Bronchial epithelial cell (primary cell): Measurements from ENCODE around the gene CNTN5. TPM values are rescaled to one million over a fixed set of nuclear protein-coding genes. Genes with fewer than 3 reads are reported as not detected.

Experiments
- DNase-seq: peaks from one replicate; pipeline ENCODE4 v3.0.0-alpha.2; 2010; ENCODE audit warnings: low read depth
- FAIRE-seq: peaks from 2 replicates; lab custom pipeline; 2011; peaks lifted over from hg19 to GRCh38; lab: Jason Lieb, UNC
- H3K27me3 ChIP-seq: 2 replicates; pipeline ENCODE4 v1.5.1; 2011; ENCODE audit warnings: low read length; ENCODE audit not compliant: control insufficient read depth, insufficient read depth
- H3K36me3 ChIP-seq: 2 replicates; pipeline ENCODE4 v1.5.1; 2011; ENCODE audit warnings: low read length; ENCODE audit not compliant: control insufficient read depth, insufficient read depth
- H3K4me3 ChIP-seq: 2 replicates; pipeline ENCODE4 v1.5.1; 2011; ENCODE audit warnings: mild to moderate bottlenecking, low read depth, low read length, control low read depth
- total RNA-seq: library from RNA; depleted of rRNA; stranded (reverse); fragments of >200 nt; gene quantifications from 2 replicates; pipeline ENCODE4 v1.2.1, GENCODE V29; 2014
- TF ChIP-seq, protein P1 (sequence below): IDR thresholded peaks from 2 replicates; pipeline ENCODE4 v1.5.1; 2011; ENCODE audit warnings: mild to moderate bottlenecking, moderate library complexity, low read length, control low read depth, inconsistent platforms; ENCODE audit not compliant: insufficient read depth, severe bottlenecking

The CNTN5 gene
- total RNA-seq, 1 donor from 2014 or later, result not detected

DNA sequence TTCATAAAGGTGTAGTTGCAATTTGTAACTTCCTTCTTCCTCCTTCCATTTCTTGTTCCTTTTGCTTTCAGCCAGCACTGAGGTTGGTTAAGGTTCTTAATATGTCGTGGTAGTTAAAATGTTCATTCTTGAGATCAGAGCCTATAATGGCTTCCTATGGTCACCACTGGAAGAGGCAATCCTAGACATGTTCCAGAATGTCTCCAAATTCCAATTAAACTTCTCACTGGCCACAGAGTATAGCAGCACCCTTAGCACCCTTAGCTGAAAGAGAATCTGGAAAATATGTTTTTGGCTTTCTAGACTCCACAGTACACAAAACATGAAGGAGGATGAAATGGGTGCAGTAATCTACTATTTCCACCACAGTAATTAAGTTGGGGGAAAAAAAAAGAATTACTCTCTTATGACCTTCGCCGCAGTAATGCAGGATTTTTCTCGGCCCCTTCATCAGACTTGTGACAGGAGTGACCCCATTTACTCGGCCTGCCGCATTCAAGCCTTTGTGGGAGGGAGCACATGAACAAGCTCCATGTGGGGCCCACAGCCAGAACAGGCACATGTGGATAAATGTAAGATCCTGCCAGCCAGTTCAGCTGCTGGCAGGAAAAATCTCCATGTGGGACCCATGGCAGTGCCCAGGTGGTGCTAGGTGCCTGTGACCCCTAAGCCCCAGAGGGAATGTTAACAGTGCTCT lies 1317.5 kb downstream of the CNTN5 start:
- Histone ChIP-seq H3K4me3 (no peak overlapping the region), H3K36me3 (no peaks in the 10 kb centered on the region), H3K27me3 (no peaks in the 10 kb centered on the region)
- peak; percentile 77 for DNase-seq
- no peak for FAIRE-seq
- TF ChIP-seq, protein P1, sequence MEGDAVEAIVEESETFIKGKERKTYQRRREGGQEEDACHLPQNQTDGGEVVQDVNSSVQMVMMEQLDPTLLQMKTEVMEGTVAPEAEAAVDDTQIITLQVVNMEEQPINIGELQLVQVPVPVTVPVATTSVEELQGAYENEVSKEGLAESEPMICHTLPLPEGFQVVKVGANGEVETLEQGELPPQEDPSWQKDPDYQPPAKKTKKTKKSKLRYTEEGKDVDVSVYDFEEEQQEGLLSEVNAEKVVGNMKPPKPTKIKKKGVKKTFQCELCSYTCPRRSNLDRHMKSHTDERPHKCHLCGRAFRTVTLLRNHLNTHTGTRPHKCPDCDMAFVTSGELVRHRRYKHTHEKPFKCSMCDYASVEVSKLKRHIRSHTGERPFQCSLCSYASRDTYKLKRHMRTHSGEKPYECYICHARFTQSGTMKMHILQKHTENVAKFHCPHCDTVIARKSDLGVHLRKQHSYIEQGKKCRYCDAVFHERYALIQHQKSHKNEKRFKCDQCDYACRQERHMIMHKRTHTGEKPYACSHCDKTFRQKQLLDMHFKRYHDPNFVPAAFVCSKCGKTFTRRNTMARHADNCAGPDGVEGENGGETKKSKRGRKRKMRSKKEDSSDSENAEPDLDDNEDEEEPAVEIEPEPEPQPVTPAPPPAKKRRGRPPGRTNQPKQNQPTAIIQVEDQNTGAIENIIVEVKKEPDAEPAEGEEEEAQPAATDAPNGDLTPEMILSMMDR, result no peak

DNA sequence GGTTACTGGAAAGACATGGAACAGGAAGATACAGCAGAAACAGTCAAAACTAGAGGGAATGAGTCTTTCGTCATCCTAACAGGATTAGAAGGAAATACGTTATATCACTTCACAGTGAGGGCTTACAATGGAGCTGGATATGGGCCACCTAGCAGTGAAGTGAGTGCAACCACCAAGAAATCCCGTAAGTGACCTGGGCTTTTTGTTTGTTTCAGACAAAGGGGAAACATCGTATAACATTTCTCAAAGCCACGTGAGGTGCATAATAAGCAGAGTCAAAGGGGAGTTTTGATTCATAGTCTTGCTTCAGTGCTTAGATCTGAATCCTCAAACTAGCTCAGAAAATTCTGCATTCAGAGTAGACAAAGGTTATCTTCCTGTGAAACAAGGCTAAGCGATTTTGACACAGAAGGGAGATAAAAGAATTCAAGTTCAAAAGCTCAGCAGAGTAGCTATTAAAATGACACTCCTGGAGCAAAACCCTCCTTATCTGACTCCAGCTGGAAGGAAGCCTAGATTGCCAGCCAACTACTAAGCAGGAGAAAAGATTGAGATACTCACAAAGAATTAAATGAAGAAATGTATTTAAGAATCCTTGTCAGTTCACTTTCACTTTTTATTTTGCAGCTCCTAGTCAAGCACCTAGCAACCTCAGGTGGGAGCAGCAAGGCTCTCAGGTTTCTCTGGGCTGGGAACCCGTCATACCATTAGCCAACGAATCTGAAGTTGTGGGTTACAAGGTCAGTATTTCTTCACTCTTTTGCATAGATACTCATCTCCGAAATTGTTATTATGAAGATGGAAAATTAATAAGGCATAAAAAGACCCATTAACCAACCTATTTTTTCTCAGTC lies 1319.9 kb downstream of the CNTN5 start:
- TF ChIP-seq, protein P1, result no peak
- DNase-seq, result peak; percentile 56
- FAIRE-seq, result no peak
- H3K4me3 ChIP-seq, result no peak overlapping the region
- H3K36me3 ChIP-seq, result no peaks in the 10 kb centered on the region
- no peaks in the 10 kb centered on the region for H3K27me3 ChIP-seq

DNA sequence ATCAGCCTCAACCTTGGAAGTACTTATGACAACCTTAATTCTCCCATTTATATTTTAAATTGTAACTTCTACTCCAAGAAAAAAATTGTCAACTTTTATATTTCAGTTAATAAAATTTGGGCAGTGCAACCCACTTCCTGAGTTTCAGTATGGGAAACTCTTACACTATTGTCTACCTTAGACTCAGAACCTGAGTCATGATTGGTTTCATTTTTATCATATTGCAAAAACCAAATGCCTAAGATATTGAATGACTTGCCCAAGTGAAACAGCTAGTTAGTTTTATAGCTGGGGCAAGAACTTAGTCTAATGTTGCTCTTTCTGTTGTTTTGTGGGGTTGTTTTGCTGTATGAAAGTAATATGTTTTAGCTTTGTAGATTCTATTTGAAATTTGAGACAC lies 1332.3 kb downstream of the CNTN5 start:
- no peak for FAIRE-seq
- no peaks in the 10 kb centered on the region for H3K36me3 ChIP-seq
- H3K4me3 ChIP-seq, result no peak overlapping the region
- TF ChIP-seq, protein P1, result no peak
- peak; percentile 76 for DNase-seq
- H3K27me3 ChIP-seq, result no peaks in the 10 kb centered on the region

DNA sequence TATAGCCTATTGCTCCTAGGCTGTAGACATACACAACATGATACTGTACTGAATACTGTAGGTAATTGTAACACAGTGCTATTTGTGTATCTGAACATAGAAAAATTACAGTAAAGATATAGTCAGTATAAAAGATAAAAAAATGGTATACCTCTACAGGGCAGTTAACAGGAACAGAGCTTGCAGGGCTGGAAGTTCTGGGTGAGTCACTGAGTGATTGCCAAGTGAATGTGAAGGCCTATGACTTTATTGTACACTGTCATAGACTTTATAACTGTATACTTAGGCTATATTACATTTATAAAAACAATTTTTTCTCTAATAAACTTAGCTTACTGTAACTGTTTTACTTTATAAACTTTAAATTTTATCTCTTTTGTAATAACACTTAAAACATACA lies 1334.0 kb downstream of the CNTN5 start:
- Histone ChIP-seq H3K27me3 (no peaks in the 10 kb centered on the region), H3K4me3 (no peak overlapping the region), H3K36me3 (no peaks in the 10 kb centered on the region)
- TF ChIP-seq, protein P1, result no peak
- DNase-seq (peak; percentile 76), FAIRE-seq (no peak)

DNA sequence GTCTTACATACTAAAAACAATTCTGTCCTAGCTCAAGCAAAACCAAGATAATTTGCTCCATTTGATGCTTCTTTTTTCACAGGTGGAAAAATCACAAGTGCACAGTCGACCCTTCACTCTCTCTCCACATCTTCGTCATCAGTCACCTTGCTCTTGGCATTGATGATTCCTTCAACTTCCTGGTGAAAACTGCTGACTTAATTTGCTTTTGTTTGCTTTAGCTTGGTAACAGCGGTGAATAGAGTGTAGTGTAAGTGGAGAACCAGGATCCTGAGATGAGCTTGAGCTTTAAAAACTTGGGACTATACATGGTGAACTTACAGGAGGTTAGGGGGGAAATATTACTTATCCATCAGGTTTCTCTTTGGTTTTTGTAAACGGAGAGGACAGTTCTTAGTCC lies 1335.3 kb downstream of the CNTN5 start:
- Histone ChIP-seq H3K27me3 (no peaks in the 10 kb centered on the region), H3K36me3 (no peaks in the 10 kb centered on the region), H3K4me3 (no peak overlapping the region)
- FAIRE-seq, result no peak
- peak; percentile 57 for DNase-seq
- TF ChIP-seq, protein P1, result no peak
